GM21619 (cell line): ENCODE measurements around the gene TJP2.

ENCODE experiments used
- ATAC-seq: cut with Tn5 transposase; IDR thresholded peaks from one replicate; pipeline ENCODE4 v1.9.1; 2021; ENCODE audit not compliant: unreplicated experiment

The TJP2 gene

DNA sequence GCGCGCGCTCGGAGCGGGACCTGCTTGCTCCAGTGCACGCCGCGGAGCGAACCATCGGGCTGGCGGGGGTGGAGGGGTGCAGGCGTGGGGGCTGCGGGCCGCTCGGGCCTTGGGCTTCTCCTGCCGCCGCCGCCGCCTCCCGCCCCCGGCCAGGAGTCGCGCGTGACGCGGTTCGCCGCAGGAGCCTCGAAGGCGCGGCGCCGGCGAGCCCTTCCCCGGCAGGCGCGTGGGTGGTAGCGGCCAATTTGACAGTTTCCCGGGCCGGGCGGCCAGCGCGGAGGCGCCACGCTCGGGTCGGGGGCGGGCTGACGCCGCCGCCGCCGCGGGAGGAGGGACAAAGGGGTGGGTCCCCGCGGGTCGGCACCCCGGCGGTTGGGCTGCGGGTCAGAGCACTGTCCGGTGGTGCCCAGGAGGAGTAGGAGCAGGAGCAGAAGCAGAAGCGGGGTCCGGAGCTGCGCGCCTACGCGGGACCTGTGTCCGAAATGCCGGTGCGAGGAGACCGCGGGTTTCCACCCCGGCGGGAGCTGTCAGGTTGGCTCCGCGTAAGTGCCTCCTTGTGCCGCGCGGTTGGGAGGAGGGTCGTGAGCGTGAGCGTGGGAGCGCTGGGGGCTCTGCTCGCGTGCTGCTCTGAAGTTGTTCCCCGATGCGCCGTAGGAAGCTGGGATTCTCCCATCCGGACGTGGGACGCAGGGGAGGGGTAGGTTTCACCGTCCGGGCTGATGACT lies at the start of gene TJP2:
Gene TJP2 (plus strand): TSS at position 387 of the 725 bp plus-strand sequence. CDS start 96 bp downstream, at position 483.
- ATAC-seq, result peak; percentile 46

DNA sequence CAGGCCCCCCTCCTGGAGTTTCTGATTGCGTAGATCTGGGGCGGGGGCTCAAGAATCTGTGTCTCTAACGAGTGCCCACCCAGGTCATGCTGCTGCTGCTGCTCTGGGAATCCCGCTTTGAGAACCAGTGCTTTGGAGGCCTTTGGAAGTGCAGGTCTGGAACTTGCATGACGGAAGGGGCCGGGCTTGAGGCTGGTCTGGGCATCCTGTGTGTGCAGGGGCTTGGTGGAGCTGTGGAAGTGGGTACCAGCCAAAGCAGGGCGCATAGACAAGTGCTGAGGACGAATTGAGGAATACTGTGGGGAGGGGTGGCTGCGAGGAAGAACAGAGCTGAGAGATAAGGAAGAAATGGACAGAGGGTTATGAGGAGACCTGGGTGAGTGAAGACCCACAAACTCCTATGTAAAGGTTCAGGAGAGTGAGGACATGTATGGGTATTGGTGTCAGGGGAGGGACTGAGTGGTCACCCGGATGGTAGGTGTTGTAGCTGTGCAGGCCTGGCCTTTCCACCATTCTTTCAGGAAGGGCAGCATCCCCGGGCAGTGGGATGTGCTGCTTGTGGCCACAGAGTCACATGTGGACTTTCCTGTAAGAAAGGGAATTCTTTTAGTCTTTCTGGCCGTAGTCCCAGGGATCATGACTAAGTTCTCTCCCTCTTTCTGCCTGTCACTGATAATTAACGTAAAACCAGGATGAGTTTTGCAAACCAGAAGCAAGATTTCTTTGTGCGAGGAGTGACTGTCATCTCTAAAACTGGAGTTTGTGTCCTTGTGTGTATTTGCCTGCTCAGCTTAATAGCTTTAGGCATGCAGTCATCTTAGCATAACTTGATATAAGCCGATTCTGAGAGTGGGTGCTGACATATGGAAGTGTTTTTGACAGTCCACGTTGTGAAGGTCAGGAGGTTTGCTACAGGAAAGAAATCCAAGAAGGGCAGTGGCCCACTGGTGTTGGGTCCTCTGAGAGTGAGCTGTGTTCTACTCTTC lies 43.3 kb upstream of the TJP2 start:
- ATAC-seq, result no peak

DNA sequence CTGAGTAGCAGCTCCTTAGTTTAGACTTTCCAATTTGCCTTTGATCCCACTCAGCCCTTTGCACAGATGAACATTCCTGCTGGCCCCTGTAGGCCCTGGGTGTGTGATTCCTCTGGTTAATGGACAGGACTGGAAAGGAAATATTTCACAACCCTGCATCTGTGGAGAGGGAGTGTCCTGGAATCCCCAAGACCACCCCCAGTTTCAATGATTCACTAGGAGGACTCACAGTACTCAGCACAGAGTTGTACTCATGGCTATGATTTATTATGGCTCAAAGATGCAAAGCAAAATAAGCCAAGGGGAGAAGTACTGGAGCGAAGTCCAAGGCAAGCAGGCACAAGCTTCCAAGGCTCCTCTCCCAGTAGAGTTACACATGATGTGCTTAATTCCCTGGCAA lies 42.4 kb upstream of the TJP2 start:
- ATAC-seq, result no peak

DNA sequence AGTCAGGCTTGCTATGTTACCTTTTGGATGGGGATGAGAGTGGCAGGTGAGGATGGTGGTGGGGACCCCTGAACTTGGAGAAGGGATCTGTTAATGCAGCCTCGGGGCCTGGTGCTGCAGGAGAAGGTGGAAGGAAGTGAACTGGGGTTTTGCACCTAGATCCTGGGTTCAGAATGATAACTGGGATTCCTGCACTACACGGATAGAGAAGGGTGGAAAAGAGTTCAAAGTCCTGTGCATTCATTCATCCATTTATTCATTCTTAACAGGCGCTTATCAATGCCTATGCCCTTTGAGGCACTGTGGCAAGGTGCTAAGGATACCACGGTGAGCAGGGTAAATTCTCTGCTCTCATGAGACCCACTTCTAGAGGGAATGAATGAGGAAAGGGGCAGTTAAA lies 41.7 kb upstream of the TJP2 start:
- ATAC-seq, result no peak

DNA sequence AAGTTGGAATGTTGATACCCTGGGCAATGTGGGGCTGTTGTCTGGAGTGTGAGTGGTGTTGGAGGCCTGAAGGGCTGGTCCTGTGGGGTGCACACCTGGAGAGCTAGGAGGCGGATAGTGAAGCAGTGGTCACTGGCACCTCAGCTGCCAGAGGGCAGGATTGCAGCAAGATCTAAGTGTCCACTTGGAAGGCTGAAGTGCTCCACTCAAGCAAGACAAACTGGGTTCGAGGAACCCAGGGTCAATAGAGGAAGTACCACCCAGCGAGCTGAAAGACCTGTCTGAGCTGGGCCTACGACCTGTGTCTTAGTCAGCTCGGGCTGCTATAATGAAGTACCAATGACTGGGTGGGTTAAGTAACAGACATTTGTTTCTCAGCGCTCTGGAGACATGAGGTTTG lies 39.7 kb upstream of the TJP2 start:
- no peak for ATAC-seq

DNA sequence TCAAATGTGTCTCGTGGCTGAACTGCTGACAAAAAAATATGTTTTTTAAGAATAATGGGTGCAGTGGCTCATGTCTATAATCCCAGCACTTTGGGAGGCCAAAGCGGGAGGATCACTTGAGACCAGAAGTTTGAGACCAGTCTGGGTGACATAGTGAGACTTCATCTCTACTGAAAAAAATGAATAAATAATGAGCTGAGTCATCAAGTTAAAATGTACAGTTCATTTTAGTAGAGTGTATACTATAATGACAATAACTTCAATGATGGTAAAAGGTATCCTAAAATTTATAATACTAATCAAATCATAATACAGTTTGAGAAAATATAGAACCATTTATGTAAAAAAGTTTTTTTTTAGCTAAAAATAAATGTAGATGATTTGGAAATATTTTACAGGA lies 37.9 kb upstream of the TJP2 start:
- no peak for ATAC-seq

DNA sequence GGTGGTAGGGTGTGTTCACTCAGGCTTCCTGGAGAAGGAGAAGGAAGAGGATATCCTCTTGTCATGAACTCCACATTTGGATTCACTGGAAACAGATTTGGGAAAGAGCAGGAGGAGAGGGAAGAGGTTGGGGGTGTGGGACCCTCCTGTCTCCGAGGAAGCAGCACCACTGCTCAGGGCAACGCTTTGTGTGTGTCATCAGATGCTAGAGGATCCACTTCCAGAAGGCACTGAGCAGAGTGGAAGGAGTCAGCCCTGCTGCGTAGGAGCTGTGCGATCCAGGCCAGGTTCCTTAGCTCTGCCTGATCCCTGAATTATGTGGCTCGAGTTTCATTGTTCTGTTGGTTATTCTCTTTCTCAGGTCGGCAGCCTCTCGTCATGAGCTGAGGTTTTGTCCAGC lies 37.3 kb upstream of the TJP2 start:
- no peak for ATAC-seq

DNA sequence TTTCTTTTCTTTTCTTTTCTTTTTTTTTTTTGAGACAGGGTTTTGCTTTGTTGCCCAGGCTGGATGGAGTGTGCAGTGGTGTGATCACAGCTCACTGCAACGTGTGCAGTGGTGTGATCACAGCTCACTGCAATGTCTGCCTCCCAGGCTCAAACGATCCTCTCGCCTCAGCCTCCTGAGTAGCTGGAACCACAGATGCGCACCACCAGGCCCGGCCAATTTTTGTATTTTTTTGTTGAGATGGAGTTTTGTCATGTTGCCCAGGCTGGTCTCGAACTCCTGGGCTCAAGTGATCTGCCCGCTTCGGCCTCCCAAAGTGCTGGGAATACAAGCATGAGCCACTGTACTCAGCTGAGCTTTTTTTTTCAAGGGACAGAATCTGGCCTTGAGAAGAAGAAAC lies 36.8 kb upstream of the TJP2 start:
- no peak for ATAC-seq

DNA sequence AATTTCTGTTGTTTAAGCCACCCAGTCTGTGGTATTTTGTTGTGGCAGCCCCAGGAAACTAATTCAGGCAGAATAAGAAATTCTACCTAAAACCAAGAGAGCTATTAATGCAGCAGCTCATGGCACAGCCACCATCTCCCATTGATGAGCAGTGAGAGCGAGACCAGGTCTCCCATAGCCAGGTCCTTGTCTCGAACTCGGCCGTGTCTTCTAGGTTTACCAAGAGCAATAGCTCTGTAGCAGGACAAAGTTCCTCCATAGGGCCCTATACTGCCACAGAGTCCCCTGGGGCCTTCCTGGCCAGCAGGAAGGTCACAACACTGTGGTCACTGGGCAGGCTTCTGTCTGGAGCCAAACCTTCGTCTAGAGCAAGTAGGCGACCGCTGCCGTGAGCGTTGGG lies 34.5 kb upstream of the TJP2 start:
- ATAC-seq, result no peak

DNA sequence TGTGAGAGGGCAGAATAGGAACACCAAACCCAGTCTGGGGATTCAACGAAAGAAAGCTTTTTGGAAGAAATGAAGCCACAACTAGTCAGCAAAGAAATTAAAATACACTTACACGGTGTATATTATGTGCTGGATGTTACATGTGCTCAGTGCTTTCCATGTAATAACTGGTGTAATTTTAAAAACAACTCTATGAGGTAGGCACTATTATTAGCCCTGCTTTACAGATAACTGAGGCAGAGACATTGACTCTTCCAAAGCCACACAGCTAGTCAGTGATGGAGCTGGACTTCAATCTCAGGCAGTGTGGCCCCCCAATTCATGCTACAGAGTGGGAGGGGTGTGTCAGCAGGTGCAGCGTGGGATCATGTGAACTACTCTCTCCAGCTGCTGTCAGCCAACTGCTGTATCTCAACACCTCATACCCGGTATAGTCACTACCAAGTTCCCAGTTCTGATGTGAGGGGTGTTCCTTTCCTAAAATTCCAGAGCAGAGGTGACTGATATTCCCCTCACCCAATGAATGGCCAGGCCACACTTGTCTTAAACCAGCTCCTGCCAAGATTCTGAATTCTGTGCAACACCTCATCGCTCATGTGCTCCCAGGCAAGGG lies 33.8 kb upstream of the TJP2 start:
- ATAC-seq, result no peak

DNA sequence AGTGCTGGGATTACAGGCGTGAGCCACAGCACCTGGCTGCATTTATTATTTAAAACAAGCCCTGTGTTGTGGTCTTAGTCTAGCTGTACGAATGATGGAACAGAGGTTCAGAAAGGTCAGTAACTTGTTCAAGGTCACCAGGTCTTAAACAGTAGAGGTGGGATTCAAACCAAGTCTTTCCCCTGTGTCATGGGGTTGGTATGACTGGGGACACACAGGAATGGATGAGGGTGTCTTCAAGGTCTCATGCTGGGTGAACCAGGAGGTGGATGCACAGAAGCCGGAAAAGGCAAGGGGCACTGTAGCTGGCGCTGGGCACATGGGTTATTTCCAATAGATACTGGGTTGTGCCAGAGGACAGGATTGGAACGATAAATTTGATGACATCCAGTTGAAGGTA lies 32.2 kb upstream of the TJP2 start:
- no peak for ATAC-seq

DNA sequence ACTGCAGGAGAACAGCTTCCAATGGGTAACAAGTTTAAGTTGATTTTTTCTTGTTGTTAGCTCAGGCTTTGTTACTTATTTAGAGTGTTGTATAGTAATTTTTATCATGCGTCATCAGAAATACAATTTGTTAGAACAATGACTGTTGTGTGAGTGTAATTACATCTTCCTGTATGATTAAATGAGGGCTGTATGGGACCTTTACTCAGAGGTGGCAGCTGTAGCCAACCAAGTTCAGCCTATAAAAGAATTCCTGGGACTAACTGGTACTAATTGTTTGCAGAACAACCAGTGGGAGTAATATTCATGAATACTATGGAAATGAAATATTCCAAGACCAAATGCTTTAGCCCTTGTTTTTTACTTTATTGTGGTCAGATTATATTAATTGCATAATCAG lies 30.8 kb upstream of the TJP2 start:
- ATAC-seq, result no peak

DNA sequence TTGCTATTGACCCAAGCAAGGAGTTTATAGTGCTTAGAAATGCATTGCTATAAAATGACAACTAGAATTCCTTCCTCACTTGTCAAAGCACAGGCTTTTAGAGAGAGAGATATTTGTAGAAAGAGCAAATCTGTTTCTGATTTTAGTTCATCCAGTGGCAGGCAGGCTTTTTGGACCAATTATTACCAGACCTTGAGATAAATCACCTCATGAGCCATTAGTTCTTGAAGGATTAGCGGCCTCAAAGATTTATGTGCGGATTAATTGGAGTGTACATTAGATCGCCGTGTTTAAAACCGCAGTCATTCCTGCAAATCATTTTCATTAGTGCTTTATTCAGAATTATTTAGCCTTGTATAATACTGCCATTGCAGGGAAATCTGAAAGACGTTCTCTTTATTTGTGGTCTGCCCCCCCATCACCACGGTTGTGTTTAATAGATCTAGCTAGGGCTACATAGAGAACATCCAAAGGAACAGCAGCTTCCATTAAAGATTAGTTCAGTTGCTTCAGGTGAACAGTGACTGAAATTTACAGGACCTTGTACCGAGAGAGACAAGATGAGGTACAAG lies 28.8 kb upstream of the TJP2 start:
- ATAC-seq, result no peak

DNA sequence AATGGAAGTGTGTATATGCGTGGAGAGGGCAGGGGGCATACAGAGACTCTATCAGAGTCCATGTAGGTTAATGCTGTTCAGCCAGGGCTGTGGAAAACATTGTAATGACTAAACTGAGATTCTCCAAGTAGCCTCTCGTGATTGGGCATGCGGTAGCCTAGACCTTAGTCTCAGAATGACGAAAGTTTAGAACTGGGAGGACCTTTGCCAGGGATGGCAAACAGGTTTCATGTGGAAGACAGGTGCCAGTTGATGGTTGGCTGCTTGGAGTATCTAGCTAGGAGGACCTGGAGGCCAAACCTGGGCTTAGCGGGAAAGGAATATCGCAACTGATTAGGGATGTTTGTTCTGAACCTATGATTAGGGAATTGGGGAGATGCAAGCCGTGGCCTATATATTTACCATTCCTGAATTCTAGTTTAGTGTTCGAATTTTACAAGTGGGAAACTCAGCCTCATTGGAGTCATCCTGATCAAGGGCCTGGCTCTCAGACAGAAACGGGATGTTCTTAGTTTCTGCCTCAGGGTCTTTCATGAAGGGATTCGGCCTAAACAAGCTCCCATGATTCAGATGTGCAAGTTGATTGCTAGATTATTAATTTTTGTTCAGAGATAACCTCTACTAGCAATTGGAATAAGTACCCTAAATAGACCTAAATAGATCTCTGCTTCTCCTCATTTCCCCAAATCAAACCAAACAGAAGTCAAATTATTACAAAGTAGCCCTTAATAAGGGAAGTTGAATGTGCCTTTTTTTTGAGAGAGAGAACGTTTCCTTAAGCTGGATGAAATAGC lies 26.8 kb upstream of the TJP2 start:
- ATAC-seq, result no peak

DNA sequence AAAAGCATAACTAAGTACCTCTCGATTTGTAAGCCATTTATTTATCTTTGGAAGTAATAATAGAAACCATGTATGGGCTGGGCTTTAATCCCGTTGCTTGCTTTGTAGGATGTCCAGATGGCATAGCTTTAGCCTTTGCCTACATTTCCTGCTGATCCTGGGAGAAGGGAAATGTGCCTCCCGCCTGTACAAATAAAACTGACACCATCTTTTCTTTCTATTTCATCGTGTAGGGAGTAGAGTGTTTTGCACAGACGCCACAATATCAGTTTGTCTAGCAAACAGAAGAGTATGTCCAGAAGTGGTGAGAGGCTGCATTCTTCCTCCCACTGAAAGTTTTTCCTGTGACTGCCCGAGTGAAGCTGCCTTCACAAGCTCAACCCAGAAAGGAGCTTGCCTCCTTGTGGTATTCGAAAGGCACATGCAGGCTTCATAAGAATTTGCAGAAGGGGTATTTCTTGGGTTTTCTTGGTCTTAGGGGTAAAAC lies 24.7 kb upstream of the TJP2 start:
- no peak for ATAC-seq

DNA sequence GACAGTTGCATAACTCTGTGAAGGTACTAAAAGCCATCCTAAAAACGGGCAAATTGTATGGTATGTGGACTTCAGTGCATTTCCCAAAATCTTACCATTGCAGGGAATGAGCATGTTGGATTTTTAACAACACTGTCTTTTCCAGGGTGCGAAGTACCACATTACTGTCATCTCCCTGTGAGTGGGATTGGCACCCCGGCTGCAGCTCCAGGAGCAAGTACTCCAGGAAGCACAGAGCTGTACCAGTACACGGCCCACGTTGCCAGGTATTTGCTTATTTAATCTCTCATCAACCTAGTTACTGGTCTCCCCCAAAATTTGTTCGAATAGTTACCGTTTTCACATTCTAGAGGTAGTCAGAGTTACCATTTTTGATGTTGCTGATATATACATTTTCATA lies 22.6 kb upstream of the TJP2 start:
- ATAC-seq, result no peak

DNA sequence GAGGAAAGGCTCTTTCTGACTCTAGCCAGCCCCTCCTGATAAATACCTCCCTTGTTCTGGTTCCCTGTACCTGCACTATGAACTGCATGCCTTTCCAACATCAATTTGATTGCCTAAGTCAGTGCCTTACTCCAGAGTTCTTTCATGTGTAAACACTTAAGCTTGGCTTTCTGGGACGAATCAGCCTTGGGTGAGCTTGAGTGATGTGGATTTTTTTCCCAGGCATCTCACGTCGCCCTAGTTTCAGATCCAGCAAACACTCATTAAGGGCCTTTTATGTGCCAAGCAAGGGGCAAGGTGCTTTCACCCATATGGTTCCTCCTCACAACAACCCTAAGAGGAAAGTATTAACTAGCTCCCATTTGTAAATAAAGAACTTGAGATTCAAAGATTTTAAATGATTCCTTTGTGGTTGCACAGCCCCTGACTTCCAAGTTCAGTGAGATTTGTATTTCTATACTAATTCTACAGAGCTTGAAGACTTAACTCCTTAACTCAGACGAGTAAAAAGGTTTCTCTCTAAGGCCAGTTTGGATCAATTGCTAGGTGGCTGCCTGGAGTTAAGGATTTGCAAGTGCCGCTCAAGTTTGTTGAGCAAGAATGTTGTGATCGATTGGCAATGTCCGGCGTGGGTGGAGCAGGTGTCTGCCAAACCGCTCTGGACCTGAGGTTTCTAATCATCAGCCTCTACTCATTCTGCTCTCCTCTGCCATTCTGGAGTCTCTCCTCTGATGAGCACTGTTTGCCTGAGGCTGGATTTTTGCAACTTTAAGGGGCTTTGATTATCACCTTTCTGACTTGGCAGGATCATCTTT lies 20.2 kb upstream of the TJP2 start:
- ATAC-seq, result no peak

DNA sequence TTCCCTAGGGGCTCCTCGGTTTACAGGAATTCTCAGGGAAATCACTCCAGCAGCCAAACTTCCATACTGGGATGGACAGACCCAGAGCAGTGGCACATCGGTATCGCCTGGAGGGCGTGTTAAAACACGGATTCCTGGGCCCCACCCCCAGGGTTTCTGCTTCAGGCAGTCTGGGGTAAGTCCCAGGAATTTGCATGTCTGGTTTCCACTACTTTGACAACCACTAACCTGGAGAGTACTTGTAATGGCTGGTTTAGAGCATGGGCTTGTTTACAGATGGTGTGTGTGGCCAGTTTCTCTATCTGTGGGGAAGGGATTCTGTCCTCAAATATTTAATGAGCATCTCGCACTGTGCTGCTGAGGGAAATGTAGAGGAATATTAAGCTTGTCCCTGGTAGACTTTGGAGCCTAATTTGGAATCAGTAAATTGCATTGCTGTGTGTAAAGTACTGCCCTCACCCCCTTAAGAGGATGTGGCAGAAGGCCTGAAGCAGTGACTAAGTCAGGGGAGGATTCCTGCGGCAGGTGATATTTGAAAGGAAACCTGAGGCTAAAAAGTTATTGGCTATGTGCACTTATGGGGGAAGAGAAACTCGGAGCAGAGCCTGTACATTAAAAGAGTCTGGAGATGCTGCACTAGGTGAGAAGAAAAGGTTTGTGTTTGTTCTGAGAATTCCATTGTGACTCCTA lies 18.6 kb upstream of the TJP2 start:
- ATAC-seq, result peak; percentile 99
